Aorta (tissue), 5 donors: ENCODE data around the gene FITM2. TPM values are rescaled to one million over a fixed set of nuclear protein-coding genes. Genes with fewer than 3 reads are reported as not detected.
"Not testable (repeated sequence)": the region's sequence is repeated elsewhere in the genome, so short reads cannot be mapped to it uniquely, and the experiment has no call there.

Experiments used
- ATAC-seq: fragments of 200-7000 bp; cut with Tn5 transposase; one replicate; pipeline ENCODE4 v1.9.1; 2022; ENCODE audit warnings: moderate library complexity; ENCODE audit not compliant: low FRiP score
- DNase-seq, 2 donors: peaks; one replicate each; pipeline ENCODE4 v3.0.0-alpha.2; 2020
- H3K27ac ChIP-seq, 2 donors: one replicate each; pipeline ENCODE4 v1.5.1; 2013; ENCODE audit warnings: low read length in 2 of 2, mild to moderate bottlenecking in 2 of 2, moderate library complexity in 2 of 2, control low read depth in 1 of 2, inconsistent platforms in 1 of 2, low read depth in 1 of 2
- H3K27me3 ChIP-seq, 2 donors: one replicate each; pipeline ENCODE4 v1.6.1; 2013; ENCODE audit warnings: control low read depth in 1 of 2, low read length in 1 of 2, mild to moderate bottlenecking in 1 of 2, moderate library complexity in 1 of 2; ENCODE audit not compliant: insufficient read depth in 2 of 2, control insufficient read depth in 1 of 2
- H3K36me3 ChIP-seq, 2 donors: one replicate each; pipeline ENCODE4 v1.6.1; 2013; ENCODE audit warnings: control low read depth in 1 of 2, low read length in 1 of 2, mild to moderate bottlenecking in 1 of 2; ENCODE audit not compliant: insufficient read depth in 2 of 2, control insufficient read depth in 1 of 2
- H3K4me1 ChIP-seq, 2 donors: one replicate each; pipeline ENCODE4 v1.6.1; 2013; ENCODE audit warnings: low read length in 2 of 2, control low read depth in 1 of 2, mild to moderate bottlenecking in 1 of 2, moderate library complexity in 1 of 2; ENCODE audit not compliant: insufficient read depth in 2 of 2, control insufficient read depth in 1 of 2
- H3K4me3 ChIP-seq, 2 donors: one replicate each; pipeline ENCODE4 v1.5.1; 2013; ENCODE audit warnings: low read length in 2 of 2, control low read depth in 1 of 2, mild to moderate bottlenecking in 1 of 2
- H3K9me3 ChIP-seq: one replicate; pipeline ENCODE4 v1.6.1; 2013; ENCODE audit warnings: mild to moderate bottlenecking, low read length; ENCODE audit not compliant: control insufficient read depth
- WGBS, 2 donors: extraction: QIAGEN DNeasy Blood & Tissue Kit; methylation state at CpG; one replicate each; pipeline ENCODE4 v1.1.7; 2013; 5-methylcytosine and 5-hydroxymethylcytosine counted together
- intact Hi-C, 2 donors: fragments of 100-400 bp; cut with DNase I; formaldehyde crosslinking; loops; one replicate each; pipeline versions ENCODE4 v1.14.2 to v1.15.0; 2022
- polyA plus RNA-seq, 2 donors: library from polyadenylated mRNA; stranded (reverse); fragments of 200-250 nt; gene quantifications; one replicate each; pipeline ENCODE4 v1.2.3, GENCODE V29; 2013
- total RNA-seq, 2 donors: library from RNA; stranded (reverse); fragmentation: NEBNext Ultra II Directional; extraction: Animal tissue kit (Norgen Biotek cat#: 25700); gene quantifications; one replicate each; pipeline ENCODE4 v1.2.1, GENCODE V29; 2021
- donor health status: healthy with polysubstance abuse.
- donor health status: Bipolar disorder and iron deficiency.
- donor health status: DM: no; HTN: no; CAD: no.
- donor health status: DM: no; HTN: no; CAD: no.
- donor health status: DM: yes; HTN: yes; CAD: no.

Gene FITM2
- total and polyA plus RNA-seq, 4 donors: 2.9 to 6.6 (median 5.1) TPM

DNA sequence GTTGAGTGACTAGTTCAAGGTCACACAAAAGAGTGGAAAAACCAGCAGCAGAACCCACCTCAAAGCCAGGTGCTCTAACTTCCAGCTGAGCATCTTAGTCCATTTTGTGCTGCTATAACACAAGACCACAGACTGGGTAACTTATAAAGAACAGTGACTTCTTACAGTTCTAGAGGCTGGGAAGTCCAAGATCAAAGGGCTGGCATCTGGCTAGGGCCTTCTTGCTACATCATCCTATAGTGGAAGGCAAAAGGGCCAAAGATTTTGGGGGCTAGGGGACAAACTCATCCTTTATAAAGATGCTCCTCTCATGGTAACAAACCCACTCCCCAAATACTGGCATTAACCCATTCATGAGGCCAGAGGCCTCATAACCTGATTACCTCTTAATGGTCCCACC lies 9.7 kb downstream of the FITM2 start:
- Histone ChIP-seq H3K27ac (no peak overlapping the region), H3K9me3 (no peaks in the 10 kb centered on the region), H3K4me1 (no peaks in the 10 kb centered on the region), H3K27me3 (no peaks in the 10 kb centered on the region), H3K36me3 (peaks cover 0 to 2% of the 10 kb centered on the region in 2 donors), H3K4me3 (no peak overlapping the region)
- ATAC-seq (no peak), DNase-seq (no peak)
- intact Hi-C loops: no loop called here

GRCh38 chr20:44299011-44299535 lies 11.9 kb downstream of the FITM2 start:
- H3K27ac ChIP-seq, intact Hi-C loops, H3K36me3 ChIP-seq, H3K27me3 ChIP-seq, H3K4me3 ChIP-seq, H3K4me1 ChIP-seq, ATAC-seq, H3K9me3 ChIP-seq, DNase-seq: not testable (repeated sequence)
- 92% methylated on average over 28 to 42 of the region's 42 CpGs for WGBS, 2 donors

GRCh38 chr20:44297721-44298120 lies 13.3 kb downstream of the FITM2 start:
- no peaks in the 10 kb centered on the region for H3K4me1 ChIP-seq
- H3K9me3 ChIP-seq: no peaks in the 10 kb centered on the region
- no peaks in the 10 kb centered on the region for H3K27me3 ChIP-seq
- H3K36me3 ChIP-seq: peaks cover 0 to 2% of the 10 kb centered on the region in 2 donors
- intact Hi-C loops: no loop called here
- no peak overlapping the region for H3K27ac ChIP-seq
- DNase-seq: no peak
- H3K4me3 ChIP-seq: no peak overlapping the region
- no peak for ATAC-seq
- 91 to 94% methylated on average over 4 of the region's 4 CpGs for WGBS, 2 donors

- no peaks in the 10 kb centered on the region for H3K4me1 ChIP-seq
- intact Hi-C loops: no loop called here
- no peaks in the 10 kb centered on the region for H3K36me3 ChIP-seq
- no peaks in the 10 kb centered on the region for H3K27me3 ChIP-seq
- H3K27ac ChIP-seq: no peak overlapping the region
- WGBS, 2 donors: 85 to 89% methylated on average over 7 of the region's 7 CpGs
- no peak overlapping the region for H3K4me3 ChIP-seq
- ATAC-seq: no peak
- no peak for DNase-seq
- no peaks in the 10 kb centered on the region for H3K9me3 ChIP-seq
Observed at GRCh38 chr20:44296011-44296410, 15.0 kb downstream of the FITM2 start.

DNA sequence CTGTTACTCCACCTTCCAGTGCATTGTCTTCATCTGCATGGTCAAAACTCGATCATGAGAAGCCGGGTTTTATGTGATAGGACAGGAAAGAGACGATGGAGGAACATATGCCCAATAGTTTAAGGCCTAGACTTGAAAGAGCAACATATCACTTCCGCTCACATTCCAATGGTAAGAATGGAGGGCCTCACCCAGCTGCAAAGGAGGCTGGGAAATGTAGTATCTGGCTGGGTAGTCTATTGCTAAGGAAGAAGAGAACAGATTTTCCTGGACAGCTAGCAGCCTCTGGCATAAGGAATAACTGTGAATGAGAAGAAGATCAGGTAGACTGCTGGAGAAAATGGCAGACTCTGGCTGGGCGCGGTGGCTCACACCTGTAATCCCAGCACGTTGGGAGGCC lies 19.2 kb downstream of the FITM2 start:
- intact Hi-C loops: no loop called here
- Histone ChIP-seq H3K27ac (no peak overlapping the region), H3K4me1 (no peaks in the 10 kb centered on the region), H3K9me3 (no peaks in the 10 kb centered on the region), H3K4me3 (no peak overlapping the region), H3K27me3 (no peaks in the 10 kb centered on the region), H3K36me3 (no peaks in the 10 kb centered on the region)
- DNase-seq (no peak), ATAC-seq (no peak)
- WGBS, 2 donors: 92% methylated on average over 7 of the region's 7 CpGs

GRCh38 chr20:44288252-44288651 lies 22.8 kb downstream of the FITM2 start:
- Histone ChIP-seq H3K27ac (no peak overlapping the region), H3K4me3 (no peak overlapping the region), H3K9me3 (no peaks in the 10 kb centered on the region), H3K27me3 (no peaks in the 10 kb centered on the region), H3K4me1 (no peaks in the 10 kb centered on the region), H3K36me3 (no peaks in the 10 kb centered on the region)
- DNase-seq: no peak
- 96 to 97% methylated on average over 3 of the region's 3 CpGs for WGBS, 2 donors
- intact Hi-C loops: no loop called here
- no peak for ATAC-seq

DNA sequence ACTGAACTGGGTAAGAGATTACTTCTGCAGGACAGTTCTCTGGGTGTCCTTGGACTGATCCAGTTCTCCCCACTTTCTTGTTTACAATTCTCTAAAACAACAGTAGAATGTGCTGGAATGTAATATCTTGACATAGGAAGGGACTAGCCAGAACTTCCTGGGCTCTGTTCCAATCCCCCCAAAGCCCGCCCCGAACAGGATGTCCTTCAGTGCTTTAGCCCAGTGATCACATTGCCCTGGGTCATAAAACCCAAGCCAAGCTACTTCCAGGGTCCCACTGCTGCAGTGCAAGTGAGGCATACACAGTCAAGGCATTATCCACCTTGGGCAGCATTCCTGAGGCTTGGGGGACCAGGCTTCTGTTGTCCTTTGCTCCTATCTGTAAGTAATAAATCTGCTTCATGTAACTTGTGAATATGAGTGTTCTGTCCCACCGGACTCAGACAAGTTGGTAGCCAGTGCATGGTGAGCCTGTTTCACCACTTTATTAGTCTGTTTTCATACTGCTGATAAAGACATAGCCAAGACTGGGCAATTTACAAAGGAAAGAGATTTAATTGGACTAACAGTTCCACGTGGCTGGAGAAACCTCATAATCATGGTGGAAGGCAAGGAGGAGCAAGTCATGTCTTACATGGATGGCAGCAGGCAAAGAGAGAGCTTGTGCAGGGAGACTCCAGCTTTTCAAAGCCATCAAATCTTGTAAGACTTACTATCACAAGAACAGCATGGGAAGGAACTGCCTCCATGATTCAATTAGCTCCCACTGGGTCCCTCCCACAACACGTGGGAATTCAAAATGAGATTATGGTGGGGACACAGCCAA lies 23.5 kb downstream of the FITM2 start:
- intact Hi-C loops: no loop called here
- no peaks in the 10 kb centered on the region for H3K9me3 ChIP-seq
- DNase-seq (no peak), ATAC-seq (no peak)
- no peaks in the 10 kb centered on the region for H3K36me3 ChIP-seq
- H3K27ac ChIP-seq: no peak overlapping the region
- no peak overlapping the region for H3K4me3 ChIP-seq
- H3K4me1 ChIP-seq: no peaks in the 10 kb centered on the region
- no peaks in the 10 kb centered on the region for H3K27me3 ChIP-seq
- WGBS, 2 donors: 77 to 81% methylated on average over 5 of the region's 5 CpGs

DNA sequence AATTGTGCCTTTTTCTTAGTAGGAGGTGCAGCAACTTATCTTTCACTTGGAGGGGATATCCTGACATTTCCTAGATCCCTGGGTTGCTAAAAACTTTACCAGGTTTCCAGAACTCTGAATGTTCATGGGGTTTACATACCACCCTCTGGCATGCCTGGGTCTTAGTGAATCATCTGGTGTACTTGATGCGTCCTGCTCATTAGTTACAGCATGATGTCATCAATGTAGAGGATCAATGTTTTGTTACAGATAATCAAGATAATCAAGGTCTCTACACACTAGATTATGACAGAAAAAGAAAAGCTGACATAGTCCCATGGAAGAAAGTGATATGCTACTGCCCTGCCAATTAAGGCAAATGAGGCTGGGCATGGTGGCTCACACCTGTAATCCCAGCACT lies 27.0 kb downstream of the FITM2 start:
- Histone ChIP-seq H3K36me3 (no peaks in the 10 kb centered on the region), H3K4me1 (no peaks in the 10 kb centered on the region), H3K27ac (no peak overlapping the region), H3K27me3 (no peaks in the 10 kb centered on the region), H3K4me3 (no peak overlapping the region), H3K9me3 (no peaks in the 10 kb centered on the region)
- DNase-seq (no peak), ATAC-seq (no peak)
- intact Hi-C loops: no loop called here
- 92 to 95% methylated on average over 1 of the region's 1 CpG for WGBS, 2 donors

DNA sequence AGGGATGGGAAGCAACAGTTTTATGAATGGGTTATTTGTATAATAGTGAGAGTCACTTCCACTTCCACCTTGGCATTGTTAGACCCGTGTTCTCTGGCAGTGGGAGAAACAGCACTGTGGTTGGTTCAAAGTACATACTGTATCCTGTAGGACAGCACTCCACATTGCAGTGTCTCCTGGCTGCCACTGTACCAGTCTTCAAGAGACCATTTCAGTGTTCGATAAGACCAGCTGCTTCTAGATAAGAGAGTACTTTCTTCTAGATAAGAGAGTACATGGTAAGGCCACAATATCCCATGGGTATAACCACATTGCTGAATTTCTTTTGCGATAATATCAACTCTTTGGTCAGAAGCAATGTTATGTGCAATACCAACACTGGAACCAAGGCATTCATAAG lies 28.8 kb downstream of the FITM2 start:
- Histone ChIP-seq H3K27ac (no peak overlapping the region), H3K4me3 (no peak overlapping the region), H3K4me1 (no peaks in the 10 kb centered on the region), H3K27me3 (no peaks in the 10 kb centered on the region), H3K9me3 (no peaks in the 10 kb centered on the region), H3K36me3 (no peaks in the 10 kb centered on the region)
- ATAC-seq (no peak), DNase-seq (no peak)
- WGBS, 2 donors: 81 to 86% methylated on average over 3 of the region's 3 CpGs
- intact Hi-C loops: no loop called here
